Kidney (tissue), 14 donors: ENCODE results near the gene SEMA3F. TPM values are rescaled to one million over a fixed set of nuclear protein-coding genes. Genes with fewer than 3 reads are reported as not detected.
A peak's percentile ranks its signal among the peaks of the same experiment; 100 is the strongest.

Source experiments
- DNase-seq, 5 donors: peaks; one replicate each; pipeline ENCODE4 v3.0.0-alpha.2; 2013 to 2020
- FAIRE-seq: peaks from 2 replicates; lab custom pipeline; 2012; peaks lifted over from hg19 to GRCh38; lab: Jason Lieb, UNC
- H3K27ac ChIP-seq, 2 donors: one replicate each; pipeline ENCODE4 v1.7.0; 2013; ENCODE audit warnings: low read depth in 2 of 2, low read length in 2 of 2, inconsistent platforms in 1 of 2
- H3K27me3 ChIP-seq: one replicate; pipeline ENCODE4 v1.7.1; 2013; ENCODE audit warnings: low read length, inconsistent platforms; ENCODE audit not compliant: control insufficient read depth, insufficient read depth
- H3K36me3 ChIP-seq, 3 donors: one replicate each; pipeline versions ENCODE4 v1.7.0 to v1.7.1; 2013; ENCODE audit warnings: low read length in 3 of 3, control low read depth in 1 of 3, inconsistent platforms in 1 of 3; ENCODE audit not compliant: insufficient read depth in 3 of 3, control insufficient read depth in 2 of 3
- H3K4me1 ChIP-seq, 3 donors: one replicate each; pipeline versions ENCODE4 v1.7.0 to v1.7.1; 2013; ENCODE audit warnings: low read length in 3 of 3, inconsistent platforms in 1 of 3, low read depth in 1 of 3; ENCODE audit not compliant: control insufficient read depth in 2 of 3, insufficient read depth in 2 of 3
- H3K4me3 ChIP-seq, 3 donors: one replicate each; pipeline versions ENCODE4 v1.7.0 to v1.8.1; 2013; ENCODE audit warnings: low read length in 3 of 3, control low read depth in 1 of 3, inconsistent platforms in 1 of 3
- H3K9ac ChIP-seq, 3 donors: one replicate each; pipeline versions ENCODE4 v1.7.0 to v1.7.1; 2013; ENCODE audit warnings: low read length in 3 of 3, control low read depth in 1 of 3, inconsistent platforms in 1 of 3
- H3K9me3 ChIP-seq, 3 donors: one replicate each; pipeline versions ENCODE4 v1.7.0 to v1.7.1; 2013; ENCODE audit warnings: low read length in 3 of 3, control low read depth in 1 of 3, inconsistent platforms in 1 of 3; ENCODE audit not compliant: control insufficient read depth in 2 of 3, insufficient read depth in 1 of 3
- intact Hi-C: fragments of 100-400 bp; cut with DNase I; formaldehyde crosslinking; loops from one replicate; pipeline ENCODE4 v1.11.1; 2022
- polyA plus RNA-seq: library from polyadenylated mRNA; stranded (reverse); fragments of 350-450 nt; fragmentation: Illumina TruSeq; extraction: RNeasy Lipid Tissue Mini Kit (QIAGEN cat#74804); gene quantifications from one replicate; pipeline ENCODE4 v1.2.3, GENCODE V29; 2014; ENCODE audit warnings: low read depth, low replicate concordance; ENCODE audit not compliant: insufficient read depth
- total RNA-seq: library from RNA; stranded (reverse); fragmentation: NEBNext Ultra II Directional; extraction: Animal tissue kit (Norgen Biotek cat#: 25700); gene quantifications from one replicate; pipeline ENCODE4 v1.2.1, GENCODE V29; 2021
- TF ChIP-seq, protein P1 (sequence below): IDR thresholded peaks from 3 replicates; pipeline ENCODE4 v1.5.1; 2012; ENCODE audit warnings: mild to moderate bottlenecking, moderate library complexity, borderline replicate concordance; ENCODE audit not compliant: insufficient read depth; ENCODE audit errors: extremely low read depth
- donor health status: control.
- donor health status: control.
- donor health status: control.
- donor health status: control.
- donor health status: control.
- donor health status: DM: yes; HTN: yes; CAD: no.
- donor health status: Normal renal cell carcinoma (clear cell type).

The SEMA3F gene
- total and polyA plus RNA-seq, 2 donors from 2014 or later: 36.7 to 39.9 TPM

DNA sequence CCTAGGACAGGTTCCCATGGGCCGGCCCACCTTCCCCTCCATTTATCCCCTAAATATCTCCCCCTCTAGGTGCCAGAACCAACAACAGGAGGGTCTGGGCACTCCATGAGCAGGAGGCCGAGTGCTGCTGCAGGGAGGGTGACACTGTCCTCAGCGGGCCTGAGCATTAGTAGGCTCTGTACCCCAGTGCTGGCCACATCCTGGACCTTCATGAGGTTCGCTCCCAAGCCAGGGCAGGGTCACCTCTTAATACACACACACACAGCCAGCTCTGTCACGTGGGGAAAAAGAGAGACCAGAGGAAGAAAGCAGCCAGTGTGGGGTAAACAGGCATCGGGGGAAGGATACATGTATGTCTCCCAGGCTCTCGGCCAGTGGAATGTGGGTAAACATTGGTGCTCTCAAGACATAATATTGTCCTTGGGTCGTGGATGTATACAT lies 27.9 kb upstream of the SEMA3F start:
- H3K27me3 ChIP-seq: no peaks in the 10 kb centered on the region
- H3K9ac ChIP-seq: no peak overlapping the region
- intact Hi-C loops: no loop called here
- H3K4me3 ChIP-seq: no peak overlapping the region
- H3K36me3 ChIP-seq: no peaks in the 10 kb centered on the region
- H3K9me3 ChIP-seq: no peaks in the 10 kb centered on the region
- TF ChIP-seq, protein P1, sequence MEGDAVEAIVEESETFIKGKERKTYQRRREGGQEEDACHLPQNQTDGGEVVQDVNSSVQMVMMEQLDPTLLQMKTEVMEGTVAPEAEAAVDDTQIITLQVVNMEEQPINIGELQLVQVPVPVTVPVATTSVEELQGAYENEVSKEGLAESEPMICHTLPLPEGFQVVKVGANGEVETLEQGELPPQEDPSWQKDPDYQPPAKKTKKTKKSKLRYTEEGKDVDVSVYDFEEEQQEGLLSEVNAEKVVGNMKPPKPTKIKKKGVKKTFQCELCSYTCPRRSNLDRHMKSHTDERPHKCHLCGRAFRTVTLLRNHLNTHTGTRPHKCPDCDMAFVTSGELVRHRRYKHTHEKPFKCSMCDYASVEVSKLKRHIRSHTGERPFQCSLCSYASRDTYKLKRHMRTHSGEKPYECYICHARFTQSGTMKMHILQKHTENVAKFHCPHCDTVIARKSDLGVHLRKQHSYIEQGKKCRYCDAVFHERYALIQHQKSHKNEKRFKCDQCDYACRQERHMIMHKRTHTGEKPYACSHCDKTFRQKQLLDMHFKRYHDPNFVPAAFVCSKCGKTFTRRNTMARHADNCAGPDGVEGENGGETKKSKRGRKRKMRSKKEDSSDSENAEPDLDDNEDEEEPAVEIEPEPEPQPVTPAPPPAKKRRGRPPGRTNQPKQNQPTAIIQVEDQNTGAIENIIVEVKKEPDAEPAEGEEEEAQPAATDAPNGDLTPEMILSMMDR: no peak
- peak in 2 of 5 donors; percentile 46 to 57 for DNase-seq
- FAIRE-seq: no peak
- peaks cover 7 to 22% (median 9%) of the 10 kb centered on the region in 3 donors for H3K4me1 ChIP-seq
- H3K27ac ChIP-seq: no peak overlapping the region

- FAIRE-seq: no peak
- H3K27ac ChIP-seq: no peak overlapping the region
These were observed 27.1 kb upstream of the SEMA3F start for GRCh38 chr3:50128001-50128400.

DNA sequence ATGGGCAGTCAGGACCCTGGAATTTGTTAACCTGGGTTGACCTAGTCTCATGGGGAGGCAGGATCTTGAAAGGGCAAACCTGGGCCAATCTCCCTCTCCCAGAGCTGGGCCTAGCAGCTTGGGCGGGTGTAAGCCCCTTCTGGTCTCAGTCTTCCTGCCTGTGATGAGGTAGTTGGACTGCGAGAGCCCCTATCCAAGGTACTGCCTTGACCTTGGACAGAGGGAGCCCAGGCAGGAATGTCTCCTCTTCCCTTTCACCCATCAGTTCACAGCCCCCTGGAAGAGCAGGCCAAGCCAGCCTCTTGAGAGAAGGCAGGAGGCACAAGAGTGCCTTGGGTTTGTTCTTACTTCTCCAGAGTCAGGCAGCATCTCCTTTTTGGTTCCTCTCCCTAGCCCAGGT lies 24.7 kb upstream of the SEMA3F start:
- DNase-seq (peak in 1 of 5 donors; percentile 35), FAIRE-seq (no peak)
- TF ChIP-seq, protein P1: no peak

More at GRCh38 chr3:50128001-50128400, 27.1 kb upstream of the SEMA3F start:
- H3K4me1 ChIP-seq: peaks cover 7 to 22% (median 9%) of the 10 kb centered on the region in 3 donors
- TF ChIP-seq, protein P1: no peak
- H3K9ac ChIP-seq: no peak overlapping the region
- H3K27me3 ChIP-seq: no peaks in the 10 kb centered on the region
- H3K4me3 ChIP-seq: no peak overlapping the region
- H3K9me3 ChIP-seq: no peaks in the 10 kb centered on the region
- no peaks in the 10 kb centered on the region for H3K36me3 ChIP-seq
- intact Hi-C loops: no loop called here
- DNase-seq: no peak

More for the DNA sequence above, 24.7 kb upstream of the SEMA3F start:
- Histone ChIP-seq H3K4me3 (no peak overlapping the region), H3K27ac (no peak overlapping the region), H3K36me3 (no peaks in the 10 kb centered on the region), H3K9ac (no peak overlapping the region), H3K9me3 (no peaks in the 10 kb centered on the region), H3K27me3 (no peaks in the 10 kb centered on the region), H3K4me1 (peaks cover 7 to 17% (median 9%) of the 10 kb centered on the region in 3 donors)
- intact Hi-C loops: no loop called here
